ENCODE measurements around the gene DPYSL4.
"Not testable (repeated sequence)": the region's sequence is repeated elsewhere in the genome, so short reads cannot be mapped to it uniquely, and the experiment has no call there.

Gene DPYSL4

DNA sequence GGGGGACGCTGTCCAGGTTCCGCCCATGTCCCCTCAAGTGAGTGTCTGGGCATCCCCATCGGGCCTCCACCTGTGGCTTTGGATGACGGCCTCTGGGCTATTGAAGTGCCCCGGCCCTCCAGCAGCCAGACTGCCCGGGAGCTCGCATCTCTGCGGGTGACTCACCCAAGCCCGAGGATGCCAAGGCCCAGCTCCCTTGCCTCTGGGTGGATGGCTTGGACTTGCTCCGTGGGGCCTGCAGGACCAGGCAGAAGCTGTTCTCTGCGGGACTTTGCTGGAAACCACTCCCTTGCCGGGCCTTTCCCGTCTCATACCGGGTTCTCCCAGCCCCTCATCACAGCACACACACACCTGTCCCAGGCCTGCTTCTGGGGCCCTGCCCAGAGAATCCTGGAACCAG, 22.4 kb downstream of the DPYSL4 start:
- DNase-seq, result no peak

DNA sequence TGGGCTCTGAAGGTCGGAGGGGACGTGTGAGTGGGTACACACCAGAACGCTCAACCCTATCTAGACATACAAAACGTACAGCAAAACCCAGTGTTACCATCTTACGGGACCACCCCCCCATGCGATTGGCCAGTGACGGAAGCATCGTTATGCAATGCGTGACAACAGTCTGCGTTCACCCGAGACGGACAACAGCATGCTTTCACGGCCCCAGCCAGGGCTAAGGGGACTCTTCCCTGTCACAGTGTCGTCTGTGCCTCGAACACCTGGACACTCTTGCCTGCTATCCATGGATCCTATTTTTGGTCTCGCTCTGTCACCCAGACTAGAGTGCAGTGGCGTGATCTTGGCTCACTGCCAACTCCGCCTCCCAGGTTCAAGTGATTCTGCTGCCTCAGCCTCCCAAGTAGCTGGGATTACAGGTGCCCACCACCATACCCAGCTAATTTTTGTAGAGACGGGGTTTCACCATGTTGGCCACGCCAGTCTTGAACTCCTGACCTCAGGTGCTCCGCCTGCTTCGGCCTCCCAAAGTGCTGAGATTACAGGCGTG, 23.3 kb downstream of the DPYSL4 start:
- no peak for DNase-seq

DNA sequence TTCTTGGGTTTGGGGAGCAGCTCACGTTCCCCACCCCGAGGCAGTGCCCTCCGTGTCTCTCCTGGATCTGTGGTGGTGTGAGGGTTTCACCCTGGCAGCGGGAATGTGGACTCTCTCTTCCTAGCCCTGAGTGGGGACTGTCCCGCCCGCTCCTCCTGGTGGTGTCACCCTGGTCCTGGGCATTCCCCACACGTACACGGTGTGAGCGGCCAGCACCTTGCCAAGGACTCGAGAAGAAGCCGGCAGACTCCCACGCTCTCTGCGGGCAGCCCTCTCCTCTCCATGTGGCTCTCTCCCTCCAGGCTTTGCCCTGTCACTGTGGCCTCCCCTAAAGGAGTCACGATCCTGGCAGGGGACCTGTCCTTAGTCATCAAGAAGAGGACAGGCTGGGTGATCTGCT, 24.0 kb downstream of the DPYSL4 start:
- no peak for DNase-seq

DNA sequence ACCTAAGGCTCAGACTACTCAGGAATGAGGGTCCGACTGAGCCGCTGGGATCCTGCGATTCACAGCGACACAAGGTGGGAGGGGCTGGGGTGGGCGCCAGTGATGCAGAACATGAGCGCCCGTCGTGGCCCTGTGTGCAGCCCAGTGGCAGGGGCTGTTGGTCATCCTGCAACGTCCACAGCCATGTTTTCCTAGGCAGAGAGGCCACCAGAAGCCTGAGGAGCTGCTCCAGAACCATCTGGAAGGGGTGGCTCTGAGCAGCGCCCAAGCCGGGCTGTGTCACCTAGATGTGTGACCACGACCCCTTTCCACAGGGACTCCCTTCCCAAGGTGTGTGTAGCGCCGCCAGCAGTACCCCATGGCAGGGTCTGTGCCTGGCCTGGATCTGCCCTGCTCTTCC, 24.5 kb downstream of the DPYSL4 start:
- DNase-seq, result no peak

DNA sequence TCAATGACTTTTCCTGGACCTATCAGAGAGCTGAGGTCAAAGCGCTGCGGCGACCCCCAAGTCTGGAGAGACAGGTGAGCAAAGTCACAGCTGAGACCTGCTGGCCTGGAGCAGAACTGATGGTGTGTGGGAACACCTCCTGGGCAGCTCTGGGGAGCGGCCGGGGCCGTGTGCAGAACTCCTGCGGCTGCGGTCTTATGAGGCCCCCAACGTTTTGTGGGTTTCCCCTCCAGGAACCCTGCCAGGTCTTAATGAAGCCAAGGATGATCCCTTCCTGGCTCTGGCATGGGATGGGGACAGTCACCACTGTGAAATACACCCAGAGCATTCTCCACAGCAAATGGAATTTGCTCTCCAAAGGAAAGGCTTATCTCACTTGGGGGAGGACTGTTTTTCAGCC, 26.1 kb downstream of the DPYSL4 start:
- no peak for DNase-seq

DNA sequence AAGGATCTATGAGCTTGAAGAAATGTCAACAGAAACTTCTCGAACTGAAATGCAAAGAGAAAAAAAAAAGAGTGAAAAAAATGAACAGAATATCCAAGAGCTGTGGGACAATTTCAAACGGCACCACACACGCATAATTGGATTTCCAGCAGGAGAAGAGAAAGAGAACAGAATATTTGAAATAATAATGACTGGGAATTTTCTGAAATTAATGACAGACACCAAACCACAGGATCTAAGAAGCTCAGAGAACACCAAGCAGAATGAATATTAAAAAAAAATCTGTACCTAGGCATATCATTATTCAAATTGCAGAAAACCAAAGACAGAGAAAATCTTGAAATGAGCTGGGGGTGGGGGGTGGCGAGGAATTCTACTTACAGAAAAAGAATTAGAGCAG, 27.2 kb downstream of the DPYSL4 start:
- DNase-seq, result no peak

DNA sequence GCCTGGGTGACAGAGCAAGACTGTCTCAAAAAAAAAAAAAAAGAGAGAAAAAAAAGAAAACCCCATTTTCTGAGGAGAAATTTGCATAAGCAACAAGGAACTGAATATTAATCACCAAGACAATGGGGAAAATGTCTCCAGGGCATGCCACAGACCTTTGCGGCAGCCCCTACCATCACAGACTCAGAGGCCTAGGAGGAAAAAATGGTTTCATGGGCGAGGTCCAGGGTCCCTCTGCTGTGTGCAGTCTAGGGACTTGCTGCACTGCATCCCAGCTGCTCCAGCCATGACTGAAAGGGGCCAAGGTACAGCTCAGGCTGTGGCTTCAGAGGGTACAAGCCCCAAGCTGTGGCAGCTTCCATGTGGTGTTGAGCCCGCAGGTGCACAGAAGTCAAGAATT, 29.7 kb downstream of the DPYSL4 start:
- DNase-seq, result not testable (repeated sequence)

DNA sequence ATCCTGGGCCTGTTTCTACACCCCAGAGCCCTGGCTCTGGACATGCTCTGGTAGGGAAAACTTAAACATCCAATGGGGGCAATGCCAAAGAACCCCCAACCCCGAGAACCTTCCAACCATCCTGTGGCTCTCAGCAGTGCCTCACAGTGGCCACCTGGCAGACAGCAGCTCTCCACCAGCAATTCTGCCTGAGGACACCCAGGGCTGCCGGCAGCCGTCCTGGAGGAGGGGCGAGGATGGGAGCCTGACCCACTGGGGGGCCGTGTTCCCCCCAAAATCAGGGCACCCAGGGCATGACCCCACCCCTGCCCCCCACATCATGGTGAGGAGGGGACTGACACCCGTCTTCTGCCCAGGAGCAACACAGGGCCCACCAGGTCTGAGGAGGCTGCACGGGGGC, 32.7 kb downstream of the DPYSL4 start:
- DNase-seq, result no peak

DNA sequence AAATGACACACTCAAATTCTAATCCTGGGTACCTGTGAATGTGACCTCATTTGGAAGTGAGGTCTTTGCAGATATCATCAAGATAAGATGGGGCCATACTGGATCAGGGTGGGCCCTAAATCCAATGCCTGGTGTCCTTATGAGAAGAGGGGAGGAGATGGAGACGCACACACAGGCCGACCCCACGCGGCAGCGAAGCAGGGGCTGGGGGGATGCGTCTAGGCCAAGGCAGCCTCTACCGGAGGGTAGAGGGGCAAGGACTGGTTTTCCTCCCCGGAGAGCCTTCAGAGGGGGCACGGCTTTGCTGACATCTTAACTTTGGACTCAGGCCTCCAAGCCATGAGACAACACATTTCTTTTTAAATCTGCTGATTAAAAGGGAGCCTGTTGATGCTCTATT, 33.3 kb downstream of the DPYSL4 start:
- DNase-seq, result no peak

DNA sequence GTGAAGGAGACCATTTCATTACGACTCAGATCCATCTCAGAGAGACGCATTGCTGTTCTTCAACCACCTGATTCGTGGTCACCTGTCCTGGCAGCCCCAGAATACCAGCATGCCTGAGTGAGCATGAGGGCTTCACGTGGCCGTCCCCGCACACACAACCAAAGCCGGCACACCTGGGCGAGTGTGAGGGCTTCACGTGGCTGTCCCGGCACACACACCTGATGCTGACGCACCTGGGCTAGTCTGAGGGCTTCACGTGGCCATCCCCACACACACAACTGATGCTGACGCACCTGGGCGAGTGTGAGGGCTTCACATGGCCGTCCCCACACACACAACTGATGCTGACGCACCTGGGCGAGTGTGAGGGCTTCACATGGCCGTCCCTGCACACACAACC, 34.2 kb downstream of the DPYSL4 start:
- DNase-seq, result not testable (repeated sequence)

DNA sequence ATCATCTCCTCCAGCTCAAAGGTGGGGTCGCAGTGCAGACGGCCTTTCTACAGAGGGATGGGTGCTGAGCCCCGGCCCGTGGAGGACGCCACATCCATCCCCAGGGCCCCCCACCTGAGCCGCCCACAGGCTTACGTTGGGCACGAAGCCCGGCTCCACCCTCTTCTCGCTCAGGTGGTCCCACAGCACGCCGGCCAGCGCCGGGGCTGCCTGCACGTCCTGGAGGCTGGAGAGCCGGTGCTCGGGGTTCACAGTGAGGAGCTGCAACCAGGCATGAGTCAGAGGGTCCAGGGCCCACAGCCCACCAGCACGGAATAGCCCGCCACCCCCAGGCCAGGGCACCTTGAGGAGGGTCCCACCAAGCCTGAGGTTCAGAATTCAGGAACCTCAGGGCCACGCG, 36.0 kb downstream of the DPYSL4 start:
- no peak for DNase-seq

DNA sequence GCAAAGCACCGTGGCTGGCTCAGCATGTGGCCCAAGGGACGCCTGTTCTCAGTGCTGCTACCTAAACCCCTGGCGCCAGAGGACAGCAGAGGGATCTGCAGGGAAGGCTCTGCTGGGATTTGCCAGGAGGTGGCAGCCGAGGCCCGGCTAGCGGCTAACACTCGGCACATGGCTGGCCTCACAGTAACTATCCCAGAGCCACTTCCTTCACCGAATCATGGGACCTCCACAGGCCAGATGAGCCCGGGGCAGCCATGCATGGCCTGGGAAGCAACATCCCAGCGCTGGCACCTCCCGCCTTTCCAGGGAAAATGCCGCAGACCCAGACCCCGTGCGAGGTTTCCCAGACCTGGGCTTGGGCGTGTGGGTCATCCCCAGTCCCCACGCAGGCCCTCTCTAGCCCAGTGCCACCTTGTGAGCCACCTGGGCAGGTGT, 36.4 kb downstream of the DPYSL4 start:
- peak; percentile 91 to 92 for DNase-seq

DNA sequence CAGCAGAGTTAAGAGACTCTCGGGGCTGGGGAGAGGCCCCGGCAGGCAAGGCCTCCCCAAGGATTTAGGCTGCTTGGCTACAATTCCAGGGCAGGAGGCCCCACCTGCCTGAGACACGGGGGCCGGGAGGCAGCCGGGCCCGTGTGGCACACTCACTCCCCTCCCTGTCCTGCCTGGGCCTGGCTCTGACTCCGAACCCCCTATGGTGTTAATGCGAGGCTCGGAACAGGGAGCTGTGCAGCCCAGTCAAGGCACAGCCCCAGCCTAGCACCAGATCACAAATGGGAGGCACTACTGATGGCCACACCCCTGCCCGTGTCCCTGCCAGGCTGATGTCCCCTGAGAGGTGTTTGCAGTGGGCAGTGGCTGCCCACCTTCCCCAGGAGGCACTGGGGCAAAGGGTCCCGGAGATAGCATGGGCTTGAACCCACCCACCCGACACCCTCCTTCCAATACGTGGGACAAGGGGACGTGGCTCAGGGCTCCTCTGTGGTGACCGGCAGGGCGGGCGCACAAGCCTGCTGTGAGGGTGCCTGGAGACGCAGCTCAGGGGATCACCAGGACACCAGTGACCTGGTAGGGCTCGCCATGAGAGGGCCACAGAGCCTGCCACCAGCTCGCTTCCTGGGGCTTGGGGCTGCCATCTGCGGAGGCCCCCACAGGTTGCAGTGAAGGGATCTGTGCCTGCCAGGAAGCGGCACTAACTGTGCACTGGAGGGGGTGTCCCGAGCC, 37.0 kb downstream of the DPYSL4 start:
- no peak for DNase-seq

DNA sequence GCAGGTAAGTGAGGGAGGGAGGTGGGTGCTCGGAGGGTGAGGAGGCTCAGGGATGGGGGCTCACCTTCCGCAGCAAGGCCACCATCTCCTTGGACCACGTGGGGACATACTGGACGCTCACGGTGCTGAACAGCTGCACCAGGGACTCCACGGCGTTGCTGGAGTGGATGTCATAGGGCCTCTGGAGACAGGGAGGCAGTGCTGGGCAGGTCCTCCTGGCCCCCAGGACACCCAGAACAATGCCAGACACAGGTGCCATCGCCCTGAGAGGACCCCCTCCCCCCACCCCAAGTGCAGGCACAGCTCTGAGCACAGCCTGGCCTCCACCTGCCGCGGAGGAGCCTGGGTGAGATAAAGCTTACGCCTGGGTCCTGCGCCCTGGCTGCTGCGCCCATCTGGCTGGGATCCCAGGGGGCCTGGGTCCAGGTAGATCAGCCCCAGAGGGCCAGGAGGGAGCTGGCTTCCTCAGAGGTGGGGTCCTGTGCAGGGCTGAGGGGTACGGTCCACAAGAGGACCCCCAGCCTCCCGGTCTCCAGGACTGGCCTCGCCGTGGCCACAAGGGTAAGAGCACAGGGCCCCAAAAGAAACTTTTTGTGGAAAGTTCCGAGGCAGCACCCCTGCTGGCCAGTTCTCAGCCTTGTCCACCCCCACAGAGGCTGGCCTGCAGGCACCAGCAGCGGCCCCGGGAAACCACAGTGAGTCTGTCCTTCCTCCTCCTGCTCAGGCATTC, 37.8 kb downstream of the DPYSL4 start:
- peak; percentile 48 to 64 for DNase-seq

DNA sequence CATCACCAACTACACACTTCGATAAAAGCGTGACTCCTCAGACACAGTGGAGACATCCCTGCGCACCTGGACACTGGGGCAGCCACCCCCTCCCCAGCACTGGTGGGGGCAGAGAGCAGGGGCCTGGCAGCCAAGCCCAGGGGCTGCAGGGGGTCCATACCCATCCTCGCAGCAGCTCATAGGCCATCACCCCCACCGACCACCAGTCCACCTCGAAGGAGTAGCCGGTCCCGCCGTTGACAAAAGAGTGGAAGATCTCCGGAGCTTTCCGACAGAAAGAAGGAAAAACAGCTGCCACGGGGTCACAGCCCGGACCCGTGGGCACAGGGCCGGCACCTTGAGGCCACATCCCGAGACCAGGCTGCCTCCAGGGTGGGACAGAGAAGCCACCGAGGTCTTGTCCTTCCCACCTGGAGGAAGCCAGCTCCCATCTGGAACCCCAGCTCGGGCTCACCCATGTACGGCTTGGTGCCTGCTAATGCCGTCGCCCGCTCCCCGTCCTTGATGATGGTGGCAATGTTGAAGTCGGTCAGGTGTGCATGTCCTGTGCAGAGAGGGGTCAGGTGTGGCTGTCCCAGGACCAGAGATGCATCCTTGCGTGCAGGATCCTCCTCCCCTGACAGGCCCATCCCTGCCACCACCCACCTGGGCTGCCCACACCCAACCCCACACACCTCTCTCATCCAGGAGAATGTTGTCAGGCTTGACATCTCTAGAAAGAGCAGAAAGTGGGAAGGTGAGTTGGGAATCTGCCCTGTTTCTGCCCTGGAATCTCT, 38.5 kb downstream of the DPYSL4 start:
- DNase-seq, result no peak

DNA sequence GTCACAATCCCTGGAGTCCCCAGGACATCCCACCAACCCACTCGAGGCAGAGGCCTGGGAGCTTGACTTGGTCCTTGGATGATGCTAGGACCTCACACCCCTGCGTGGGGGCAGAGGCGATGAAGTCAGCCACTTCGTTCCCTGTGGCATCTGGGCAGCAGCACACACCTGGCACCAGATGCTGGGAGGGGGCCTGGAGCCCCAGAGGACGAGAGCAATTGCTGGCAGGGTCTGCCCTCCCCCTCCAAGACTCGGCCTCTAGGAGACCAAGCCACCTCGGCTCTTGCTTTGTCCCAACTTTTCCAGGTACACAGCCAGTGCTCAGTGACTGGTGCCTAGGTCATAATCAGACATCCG, 39.1 kb downstream of the DPYSL4 start:
- DNase-seq, result no peak

DNA sequence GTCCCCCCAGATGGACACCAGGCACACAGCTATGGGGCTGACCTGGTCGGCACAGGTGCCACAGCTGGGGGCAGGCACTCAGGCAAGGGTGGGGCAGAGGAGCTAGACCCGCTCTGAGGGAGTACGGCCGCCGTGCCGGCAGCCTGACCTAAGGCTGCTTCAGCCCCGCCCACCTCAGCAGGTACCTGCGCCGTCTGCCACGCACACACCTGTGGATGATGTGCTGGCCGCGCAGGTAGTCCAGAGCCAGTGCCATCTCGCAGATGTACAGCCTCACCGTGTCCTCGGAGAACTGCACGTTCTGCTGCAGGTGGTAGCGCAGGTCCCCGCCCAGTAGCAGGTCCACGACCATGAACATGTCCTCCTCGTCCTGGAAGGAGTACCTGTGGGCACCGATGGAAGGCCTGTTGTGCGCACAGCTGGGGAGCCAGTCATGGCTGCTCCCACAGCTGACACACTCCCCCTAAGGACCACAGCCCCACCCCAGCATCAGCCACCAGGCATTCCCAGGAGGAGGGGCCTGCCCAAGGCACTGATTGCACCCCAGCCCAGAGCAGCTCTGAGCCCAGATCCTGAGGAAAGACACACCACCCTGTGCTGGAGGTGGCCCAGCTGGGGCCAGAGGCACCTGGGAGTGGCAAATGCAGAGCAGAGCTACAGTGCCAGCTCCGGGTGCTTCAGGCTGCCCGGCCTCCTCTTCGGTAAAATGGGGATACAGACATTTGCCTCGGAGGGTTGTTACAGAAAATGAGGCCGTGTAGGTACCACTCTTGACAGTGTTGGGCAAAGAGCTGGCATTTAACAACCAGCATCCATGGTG, 40.0 kb downstream of the DPYSL4 start:
- no peak for DNase-seq

DNA sequence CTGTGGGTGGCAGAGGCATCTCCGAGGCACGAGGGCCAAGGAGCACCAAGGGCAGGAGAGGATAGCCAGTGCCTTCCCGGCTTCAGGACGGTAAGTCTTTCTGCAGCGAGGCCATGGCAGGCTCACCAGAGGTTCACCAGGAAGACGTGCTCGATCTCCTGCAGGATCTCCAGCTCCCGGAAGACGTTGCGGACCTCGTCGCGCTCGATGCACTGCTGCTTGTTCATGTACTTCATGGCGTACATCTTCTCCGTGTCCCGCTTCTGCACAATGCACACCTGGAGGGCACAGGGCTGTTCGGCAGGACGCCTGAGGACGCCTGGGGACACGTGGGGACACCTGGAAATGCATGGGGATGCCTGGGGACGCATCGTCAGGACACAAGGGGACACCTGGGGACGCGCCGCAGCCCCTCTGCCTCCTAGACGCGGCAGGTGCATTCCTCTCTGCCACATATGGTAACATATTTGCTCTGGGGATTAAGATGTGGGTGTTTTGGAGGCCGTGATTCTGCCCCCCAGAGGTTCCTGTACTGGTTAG, 41.2 kb downstream of the DPYSL4 start:
- DNase-seq, result no peak

DNA sequence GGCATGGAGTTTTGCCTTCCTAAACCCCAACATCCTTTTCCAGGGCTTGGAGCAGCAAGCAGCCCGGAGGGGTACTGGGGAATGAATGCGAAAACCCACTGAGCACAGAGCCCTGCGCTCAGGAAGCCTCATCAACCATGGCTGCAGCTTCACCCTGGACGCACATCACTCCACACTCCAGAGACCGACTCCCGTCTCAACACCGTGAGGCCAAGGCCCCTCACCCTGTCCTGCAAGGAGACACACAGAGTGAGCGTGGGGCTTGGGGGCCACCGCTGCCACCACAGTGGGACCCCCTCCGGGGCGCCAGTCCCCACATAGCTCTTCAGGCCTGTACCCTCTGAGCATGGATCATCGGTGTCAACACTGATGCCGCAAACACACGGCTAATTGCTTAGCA, 41.9 kb downstream of the DPYSL4 start:
- DNase-seq, result no peak

DNA sequence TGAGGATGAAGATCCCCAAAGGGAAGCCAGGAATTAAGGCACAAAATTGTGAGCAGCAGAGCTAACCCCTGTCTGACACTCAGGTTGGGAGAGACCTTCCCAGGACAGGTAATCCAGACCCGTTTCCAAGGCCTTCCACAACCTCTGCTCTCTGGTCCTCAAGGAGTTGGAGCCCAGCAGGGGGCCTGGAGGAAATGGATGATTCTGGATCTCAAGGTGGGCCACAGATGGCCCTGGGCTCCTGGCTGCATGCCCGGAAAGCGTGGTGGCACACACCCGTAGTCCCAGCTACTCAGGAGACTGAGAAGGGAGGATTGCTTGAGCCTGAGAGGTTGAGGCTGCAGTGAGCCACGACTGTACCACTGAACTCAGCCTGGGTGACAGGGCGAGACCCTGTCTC, 42.3 kb downstream of the DPYSL4 start:
- DNase-seq, result no peak

DNA sequence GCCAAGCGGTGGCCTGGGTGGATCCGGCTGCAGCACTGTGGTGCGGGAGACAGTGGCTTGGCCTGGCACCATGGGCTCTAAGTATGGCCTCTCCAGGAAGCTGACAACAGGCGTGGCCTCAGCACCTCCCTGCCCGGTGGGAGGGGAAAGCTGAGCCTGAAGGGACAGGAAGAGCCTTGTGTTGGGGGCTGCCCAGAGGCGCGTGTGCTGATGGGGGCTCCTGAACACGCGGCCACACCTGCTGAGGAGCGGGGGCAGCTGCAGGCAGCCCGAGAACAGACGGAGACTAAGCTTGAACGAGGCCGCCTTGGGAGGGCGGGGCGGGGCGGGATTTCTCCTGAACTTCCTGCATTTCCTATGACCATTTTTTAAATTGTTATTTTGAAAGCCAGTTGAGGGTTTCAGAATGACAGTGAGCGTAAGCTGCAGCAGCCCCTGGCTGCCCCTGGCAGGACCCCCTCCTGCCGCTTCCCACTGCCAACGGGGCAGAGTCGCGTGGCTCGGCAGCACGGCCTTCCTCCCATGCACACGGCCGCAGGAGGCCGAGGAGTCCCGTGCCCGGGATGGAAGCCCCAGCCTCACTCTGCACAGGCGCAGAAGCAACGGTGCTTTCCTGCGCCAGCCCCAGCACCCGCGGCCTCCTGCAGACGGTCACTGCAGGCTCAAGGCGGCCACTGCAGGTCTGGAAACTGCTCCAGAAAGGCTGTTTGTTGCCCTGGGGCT, 43.2 kb downstream of the DPYSL4 start:
- DNase-seq, result peak; percentile 37 to 56
